ENCODE results near the gene THOC7. TPM values are rescaled to one million over a fixed set of nuclear protein-coding genes. Genes with fewer than 3 reads are reported as not detected.

Gene THOC7
- total and polyA plus RNA-seq, 2 of the 4 experiments (the other 2 are of a cell fraction) = 25.8 to 55.9 TPM

DNA sequence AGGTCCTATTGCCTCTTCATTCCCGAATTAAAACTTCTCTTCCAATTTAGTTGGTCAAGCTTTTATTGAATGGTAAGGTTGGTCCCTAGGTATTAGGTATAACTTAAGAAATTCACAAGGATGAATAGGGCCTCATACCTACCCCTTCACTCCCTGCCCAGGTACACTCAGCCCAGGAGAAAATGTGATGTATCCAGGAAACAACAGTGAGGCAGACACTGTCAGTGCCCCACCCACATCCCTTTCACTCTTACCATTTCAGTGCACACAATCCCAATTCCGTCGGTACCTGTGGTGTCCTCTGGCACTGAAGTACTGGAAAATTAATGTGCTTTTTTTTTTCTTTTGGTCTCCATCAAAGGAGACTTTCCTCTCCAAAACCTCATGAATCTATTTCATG, 55.0 kb downstream of the THOC7 start:
- Histone ChIP-seq H4K5ac (ENCODE audit: low read depth, low read length) (no peak overlapping the region), H2BK20ac (ENCODE audit: low read depth, low read length) (no peak overlapping the region), H3K4ac (ENCODE audit: low read depth, low read length) (no peak overlapping the region), H3K4me1 (ENCODE audit: control insufficient read depth, insufficient read depth, low read length) (no peaks in the 10 kb centered on the region), H2BK120ac (ENCODE audit: low read depth, low read length) (no peak overlapping the region), H2BK5ac (ENCODE audit: low read depth, low read length, poor library complexity, severe bottlenecking) (no peak overlapping the region), H3K4me2 (ENCODE audit: low read depth, low read length) (no peak overlapping the region), H2AK5ac (ENCODE audit: low read depth, low read length) (no peak overlapping the region), H3K4me3 (ENCODE audit: insufficient read depth, low read depth, low read length) (no peak overlapping the region), H3K23ac (ENCODE audit: low read depth, low read length) (no peak overlapping the region), H2BK15ac (ENCODE audit: low read depth, low read length) (no peak overlapping the region), H3K79me1 (ENCODE audit: low read depth in 1 of 2, low read length in 2 of 2) (no peaks in the 10 kb centered on the region), H3K9ac (ENCODE audit: low read depth, low read length) (no peak overlapping the region), H3K18ac (ENCODE audit: low read depth, low read length) (no peak overlapping the region), H3K9me3 (ENCODE audit: control insufficient read depth, insufficient read depth, low read length) (no peaks in the 10 kb centered on the region), H4K8ac (ENCODE audit: low read depth in 2 of 2, low read length in 2 of 2) (no peak overlapping the region), H3K27ac (ENCODE audit: insufficient read depth, low read length) (no peak overlapping the region), H3K36me3 (ENCODE audit: control insufficient read depth, insufficient read depth, low read length) (no peaks in the 10 kb centered on the region), H3K14ac (replicated peaks; ENCODE audit: low read depth, low read length) (no peak overlapping the region), H2AK9ac (replicated peaks; ENCODE audit: low read depth, low read length, poor library complexity) (no peak overlapping the region), H2AFZ (replicated peaks; ENCODE audit: low read length, poor library complexity) (no peak overlapping the region), H4K20me1 (ENCODE audit: insufficient read depth, low read length) (no peaks in the 10 kb centered on the region), H3K27me3 (ENCODE audit: control insufficient read depth, insufficient read depth, low read length) (peaks cover 2% of the 10 kb centered on the region; the same call in 1 of the 2 replicates), H3K9me1 (ENCODE audit: insufficient read depth, low read length) (peaks cover 3% of the 10 kb centered on the region; the same call in 1 of the 2 replicates), H3K56ac (ENCODE audit: extremely low read depth, insufficient read depth, low read length) (no peak overlapping the region), H4K91ac (ENCODE audit: insufficient read depth, low read depth, low read length) (no peak overlapping the region)
- in situ Hi-C loops (cut with MboI; ENCODE audit: low sequenced_read_pairs) = loop anchor here (25.0 kb wide), 1 partner anchor 1196 kb away; no protein-coding TSS in a partner anchor
- dilution Hi-C loops (cut with HindIII; ENCODE audit: low sequenced_read_pairs, unreplicated experiment) = no loop called here
- no TSS peak for BruUV-seq (replicated peaks)
- no CpG with 5 or more reads among the region's 3 CpGs for whole genome bisulfite sequencing, 2 experiments (ENCODE audit: extremely low coverage in 2 of 2, insufficient read length in 1 of 2)
- DNase-seq (no peak), ATAC-seq (ENCODE audit: low read depth) (no peak)
- ChIA-PET POLR2A (ENCODE audit: unreplicated experiment) (no interaction called here), CTCF (interaction anchor here (0.7 to 1.0 kb wide), 2 partner anchors 9 to 125 kb away, joined by 3 read pairs; no protein-coding TSS in a partner anchor)
- intact Hi-C loops (cut with micrococcal nuclease) = no loop called here
- TF ChIP-seq, protein P1, sequence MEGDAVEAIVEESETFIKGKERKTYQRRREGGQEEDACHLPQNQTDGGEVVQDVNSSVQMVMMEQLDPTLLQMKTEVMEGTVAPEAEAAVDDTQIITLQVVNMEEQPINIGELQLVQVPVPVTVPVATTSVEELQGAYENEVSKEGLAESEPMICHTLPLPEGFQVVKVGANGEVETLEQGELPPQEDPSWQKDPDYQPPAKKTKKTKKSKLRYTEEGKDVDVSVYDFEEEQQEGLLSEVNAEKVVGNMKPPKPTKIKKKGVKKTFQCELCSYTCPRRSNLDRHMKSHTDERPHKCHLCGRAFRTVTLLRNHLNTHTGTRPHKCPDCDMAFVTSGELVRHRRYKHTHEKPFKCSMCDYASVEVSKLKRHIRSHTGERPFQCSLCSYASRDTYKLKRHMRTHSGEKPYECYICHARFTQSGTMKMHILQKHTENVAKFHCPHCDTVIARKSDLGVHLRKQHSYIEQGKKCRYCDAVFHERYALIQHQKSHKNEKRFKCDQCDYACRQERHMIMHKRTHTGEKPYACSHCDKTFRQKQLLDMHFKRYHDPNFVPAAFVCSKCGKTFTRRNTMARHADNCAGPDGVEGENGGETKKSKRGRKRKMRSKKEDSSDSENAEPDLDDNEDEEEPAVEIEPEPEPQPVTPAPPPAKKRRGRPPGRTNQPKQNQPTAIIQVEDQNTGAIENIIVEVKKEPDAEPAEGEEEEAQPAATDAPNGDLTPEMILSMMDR (conservative IDR thresholded peaks at IDR 0.05; ENCODE audit: low read depth, low read length) = no peak
- TF ChIP-seq CEBPB (IDR thresholded peaks at IDR 0.05; ENCODE audit: low read depth, low read length) = no peak
- no peak for TF ChIP-seq RAD21 (IDR thresholded peaks at IDR 0.05; ENCODE audit: low read length)
- no peak for TF ChIP-seq RFX5 (IDR thresholded peaks at IDR 0.05; ENCODE audit: low read depth, low read length)
- TF ChIP-seq MAZ (IDR thresholded peaks at IDR 0.05; ENCODE audit: borderline replicate concordance, low read depth, low read length) = no peak
- no peak for TF ChIP-seq RCOR1 (IDR thresholded peaks at IDR 0.05; ENCODE audit: insufficient replicate concordance, low read length)
- no peak for TF ChIP-seq CHD1 (IDR thresholded peaks at IDR 0.05; ENCODE audit: low read depth, low read length)
- TF ChIP-seq, protein P2, sequence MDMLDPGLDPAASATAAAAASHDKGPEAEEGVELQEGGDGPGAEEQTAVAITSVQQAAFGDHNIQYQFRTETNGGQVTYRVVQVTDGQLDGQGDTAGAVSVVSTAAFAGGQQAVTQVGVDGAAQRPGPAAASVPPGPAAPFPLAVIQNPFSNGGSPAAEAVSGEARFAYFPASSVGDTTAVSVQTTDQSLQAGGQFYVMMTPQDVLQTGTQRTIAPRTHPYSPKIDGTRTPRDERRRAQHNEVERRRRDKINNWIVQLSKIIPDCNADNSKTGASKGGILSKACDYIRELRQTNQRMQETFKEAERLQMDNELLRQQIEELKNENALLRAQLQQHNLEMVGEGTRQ (IDR thresholded peaks at IDR 0.05; ENCODE audit: low read depth, low read length) = no peak
- no peak for TF ChIP-seq BHLHE40 (IDR thresholded peaks at IDR 0.05; ENCODE audit: low read depth, low read length)
- no peak for TF ChIP-seq FOS (IDR thresholded peaks at IDR 0.05; ENCODE audit: low read depth, low read length)
- no peak for TF ChIP-seq NFE2L2 (IDR thresholded peaks at IDR 0.05; ENCODE audit: low read depth, low read length)
- no peak for TF ChIP-seq SMC3 (IDR thresholded peaks at IDR 0.05; ENCODE audit: low read depth, low read length)
- TF ChIP-seq, protein P3, sequence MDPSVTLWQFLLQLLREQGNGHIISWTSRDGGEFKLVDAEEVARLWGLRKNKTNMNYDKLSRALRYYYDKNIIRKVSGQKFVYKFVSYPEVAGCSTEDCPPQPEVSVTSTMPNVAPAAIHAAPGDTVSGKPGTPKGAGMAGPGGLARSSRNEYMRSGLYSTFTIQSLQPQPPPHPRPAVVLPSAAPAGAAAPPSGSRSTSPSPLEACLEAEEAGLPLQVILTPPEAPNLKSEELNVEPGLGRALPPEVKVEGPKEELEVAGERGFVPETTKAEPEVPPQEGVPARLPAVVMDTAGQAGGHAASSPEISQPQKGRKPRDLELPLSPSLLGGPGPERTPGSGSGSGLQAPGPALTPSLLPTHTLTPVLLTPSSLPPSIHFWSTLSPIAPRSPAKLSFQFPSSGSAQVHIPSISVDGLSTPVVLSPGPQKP (IDR thresholded peaks at IDR 0.05; ENCODE audit: borderline replicate concordance, low read depth, low read length) = no peak
- TF ChIP-seq MAFK (IDR thresholded peaks at IDR 0.05; ENCODE audit: low read depth, low read length) = no peak
- TF ChIP-seq POLR2A (IDR thresholded peaks at IDR 0.05; ENCODE audit: low read depth, low read length) = no peak
- TF ChIP-seq MXI1 (IDR thresholded peaks at IDR 0.05; ENCODE audit: borderline replicate concordance, low read depth, low read length) = no peak
